K562 (cell line): ENCODE results near the gene EXOC4. TPM values are rescaled to one million over a fixed set of nuclear protein-coding genes. Genes with fewer than 3 reads are reported as not detected.

Experiments used
- ATAC-seq: fragments of 200-7000 bp; cut with Tn5 transposase; 3 replicates; pipeline ENCODE4 v1.9.1; 2020; ENCODE audit warnings: moderate library complexity
- BruUV-seq: library from RNA; stranded (reverse); fragments of 400-500 nt; replicated peaks from 2 replicates; lab custom pipeline; 2021; lab: Mats Ljungman, UMichigan
- CTCF ChIA-PET: fragments of 300-600 bp; formaldehyde crosslinking; extraction: SDS; loops from one replicate; lab custom pipeline; 2021; ENCODE audit warnings: low intra/inter-chr PET ratio; lab: Yijun Ruan, JAX
- POLR2A ChIA-PET: fragments of 300-600, 350-650 bp; sonication (Branson Sonifier 250); formaldehyde crosslinking; extraction: SDS; loops from one replicate; lab custom pipeline; 2021; ENCODE audit warnings: antibody characterized with exemption, inconsistent platforms; lab: Yijun Ruan, JAX
- DNase-seq, 4 experiments: peaks; one replicate each; pipeline versions ENCODE4 v3.0.0 to v3.0.0-alpha.2; 2011 to 2018; ENCODE audit warnings: low spot score in 3 of 4, mixed read lengths in 3 of 4; ENCODE audit errors: extremely low read depth in 1 of 4
- FAIRE-seq: peaks from 2 replicates; lab custom pipeline; 2011; peaks lifted over from hg19 to GRCh38; lab: Jason Lieb, UNC
- H2AFZ ChIP-seq: 2 replicates; pipeline ENCODE4 v1.6.0; 2011; ENCODE audit warnings: low read depth, low read length, control low read depth, inconsistent platforms
- H3K27ac ChIP-seq: fragments of 200-600 bp; 3 replicates; pipeline ENCODE4 v1.8.0; 2011; ENCODE audit warnings: low read depth, mild to moderate bottlenecking, control low read depth, inconsistent platforms, low read length, moderate library complexity, mixed read lengths; ENCODE audit errors: extremely low read depth
- H3K27me3 ChIP-seq, 2 experiments: fragments of 300-600 bp in 1 of 2; 2 replicates in 1 of 2; 3 replicates in 1 of 2; pipeline versions ENCODE4 v1.6.0 to v1.8.0; 2011; ENCODE audit warnings: inconsistent platforms in 2 of 2, low read length in 2 of 2, mild to moderate bottlenecking in 1 of 2, mixed read lengths in 1 of 2, moderate library complexity in 1 of 2; ENCODE audit not compliant: control insufficient read depth in 2 of 2, insufficient read depth in 2 of 2
- H3K36me3 ChIP-seq: fragments of 300-600 bp; 3 replicates; pipeline ENCODE4 v1.8.0; 2011; ENCODE audit warnings: mild to moderate bottlenecking, low read length, inconsistent platforms; ENCODE audit not compliant: control insufficient read depth, insufficient read depth
- H3K4me1 ChIP-seq, 2 experiments: fragments of 200-600 bp in 1 of 2; replicated peaks in 1 of 2; 2 replicates in 1 of 2; 3 replicates in 1 of 2; pipeline versions ENCODE4 v1.5.1 to v1.8.0; 2011; ENCODE audit warnings: inconsistent platforms in 2 of 2, low read length in 2 of 2, mild to moderate bottlenecking in 1 of 2, mixed read lengths in 1 of 2, moderate library complexity in 1 of 2; ENCODE audit not compliant: control insufficient read depth in 2 of 2, insufficient read depth in 2 of 2
- H3K4me2 ChIP-seq: 2 replicates; pipeline ENCODE4 v1.6.1; 2011; ENCODE audit warnings: low read length, control low read depth, inconsistent platforms, mixed read lengths; ENCODE audit not compliant: insufficient read depth
- H3K4me3 ChIP-seq: fragments of 200-600 bp; sonication (generic), shearing (Covaris generic); 2 replicates; pipeline ENCODE4 v1.5.1; 2016; ENCODE audit warnings: control low read depth, inconsistent platforms
- H3K79me2 ChIP-seq: fragments of 200-600 bp; 3 replicates; pipeline ENCODE4 v1.8.0; 2011; ENCODE audit warnings: low read length, inconsistent platforms; ENCODE audit not compliant: control insufficient read depth, insufficient read depth
- H3K9ac ChIP-seq, 2 experiments: 2 replicates each; pipeline versions ENCODE4 v1.6.0 to v1.6.1; 2011; ENCODE audit warnings: low read depth in 2 of 2, low read length in 2 of 2, control low read depth in 1 of 2, inconsistent platforms in 1 of 2, mild to moderate bottlenecking in 1 of 2, mixed read lengths in 1 of 2; ENCODE audit not compliant: insufficient read depth in 1 of 2
- H3K9me1 ChIP-seq: one replicate; pipeline ENCODE4 v1.6.0; 2011; ENCODE audit warnings: inconsistent platforms, mild to moderate bottlenecking, low read length, moderate library complexity; ENCODE audit not compliant: control insufficient read depth, insufficient read depth
- H3K9me3 ChIP-seq: replicated peaks from 2 replicates; pipeline ENCODE4 v1.5.1; 2011; ENCODE audit warnings: low read depth, low read length, inconsistent platforms; ENCODE audit not compliant: control insufficient read depth, insufficient read depth
- H4K20me1 ChIP-seq: replicated peaks from 2 replicates; pipeline ENCODE4 v1.6.1; 2011; ENCODE audit warnings: low read length, inconsistent platforms, mixed read lengths; ENCODE audit not compliant: control insufficient read depth, insufficient read depth
- COPS2 ChIP-seq: fragments of 450-650 bp; conservative IDR thresholded peaks from 2 replicates; pipeline ENCODE4 v1.6.1; 2016; ENCODE audit warnings: mild to moderate bottlenecking, moderate library complexity
- E2F4 ChIP-seq: sonication (generic); formaldehyde crosslinking; IDR thresholded peaks from 2 replicates; pipeline ENCODE4 v1.8.0; 2022; ENCODE audit warnings: mild to moderate bottlenecking, low read depth, missing genetic modification reagents
- EP300 ChIP-seq: IDR thresholded peaks from 2 replicates; pipeline ENCODE4 v1.6.1; 2012; ENCODE audit warnings: low read length, improper control_type of control experiment
- HMBOX1 ChIP-seq: sonication (generic); IDR thresholded peaks from 2 replicates; pipeline ENCODE4 v1.6.1; 2016
- HOXB6 ChIP-seq: fragments of 250-450 bp; sonication (Bioruptor Pico); IDR thresholded peaks from 2 replicates; pipeline ENCODE4 v1.5.1; 2022; ENCODE audit warnings: mild to moderate bottlenecking, borderline replicate concordance
- JUNB ChIP-seq: fragments of 450-650 bp; formaldehyde crosslinking; conservative IDR thresholded peaks from 2 replicates; pipeline ENCODE4 v1.4.0; 2020; ENCODE audit warnings: mild to moderate bottlenecking
- LARP7 ChIP-seq: fragments of 450-650 bp; IDR thresholded peaks from 2 replicates; pipeline ENCODE4 v1.6.1; 2016
- NFRKB ChIP-seq: fragments of 450-650 bp; IDR thresholded peaks from 2 replicates; pipeline ENCODE4 v1.6.1; 2016; ENCODE audit warnings: low read depth
- NONO ChIP-seq, 2 experiments: fragments of 200-400 bp in 1 of 2; fragments of 450-650 bp in 1 of 2; formaldehyde crosslinking in 1 of 2; IDR thresholded peaks; 2 replicates each; pipeline ENCODE4 v1.6.1; 2017; ENCODE audit warnings: low read depth in 2 of 2, mild to moderate bottlenecking in 2 of 2, moderate library complexity in 2 of 2, low read length in 1 of 2
- RBM25 ChIP-seq: fragments of 200-400 bp; formaldehyde crosslinking; IDR thresholded peaks from 2 replicates; pipeline ENCODE4 v1.6.1; 2018; ENCODE audit warnings: low read length, low read depth, moderate library complexity; ENCODE audit not compliant: severe bottlenecking
- THAP7 ChIP-seq: fragments of 250-450 bp; sonication (Bioruptor Pico); IDR thresholded peaks from 2 replicates; pipeline ENCODE4 v1.5.0; 2021
- ZC3H8 ChIP-seq: fragments of 450-650 bp; IDR thresholded peaks from 2 replicates; pipeline ENCODE4 v1.6.1; 2017
- ZNF134 ChIP-seq: fragments of 250-450 bp; sonication (Bioruptor Pico); conservative IDR thresholded peaks from 2 replicates; pipeline ENCODE4 v1.4.0; 2020
- ZNF23 ChIP-seq: fragments of 250-450 bp; sonication (Bioruptor Pico); IDR thresholded peaks from 2 replicates; pipeline ENCODE4 v1.4.0; 2020; ENCODE audit warnings: mild to moderate bottlenecking
- ZNF253 ChIP-seq: fragments of 250-450 bp; sonication (Bioruptor Pico); conservative IDR thresholded peaks from 2 replicates; pipeline ENCODE4 v1.6.1; 2021; ENCODE audit warnings: mild to moderate bottlenecking
- ZNF507 ChIP-seq: conservative IDR thresholded peaks from 2 replicates; pipeline ENCODE4 v1.6.1; 2017; ENCODE audit warnings: missing genetic modification characterization, missing compliant biosample characterization
- ZNF561 ChIP-seq: fragments of 450-650 bp; formaldehyde crosslinking; conservative IDR thresholded peaks from 2 replicates; pipeline ENCODE4 v1.4.0; 2020; ENCODE audit warnings: mild to moderate bottlenecking, moderate library complexity
- WGBS: fragments of 100-300 bp; shearing (Covaris generic); methylation state at CpG from one replicate; pipeline ENCODE4 v1.1.6; 2016; ENCODE audit warnings: low coverage, mixed read lengths; ENCODE audit not compliant: insufficient coverage; ENCODE audit errors: missing lambda C conversion rate; 5-methylcytosine and 5-hydroxymethylcytosine counted together
- in situ Hi-C: fragments of 300-500 bp; cut with MboI; formaldehyde crosslinking; loops from 4 replicates; pipeline ENCODE4 v1.15.0; 2018; ENCODE audit warnings: inconsistent platforms, mixed read lengths
- intact Hi-C: fragments of 100-400 bp; cut with micrococcal nuclease; formaldehyde crosslinking; loops from 2 replicates; pipeline ENCODE4 v1.14.2; 2022
- polyA plus RNA-seq, 8 experiments: library from polyadenylated mRNA; depleted of rRNA in 4 of 8; stranded (reverse) in 5 of 8; unstranded in 3 of 8; fragments of >200 nt; fragmentation: Nextera tagmentation in 2 of 8; fragmentation: Illumina TruSeq in 1 of 8; extraction: Ambion mirVana in 2 of 8; extraction: Trizol in 1 of 8; gene quantifications; 2 replicates each; pipeline versions ENCODE4 v1.2.1 to v1.2.3, GENCODE V29; 2011 to 2014; ENCODE audit warnings: inconsistent platforms in 1 of 8, missing spikeins in 1 of 8
- total RNA-seq, 7 experiments: library from RNA; depleted of rRNA in 6 of 7; stranded (reverse); fragments of >200 nt in 6 of 7; fragmentation: Illumina TruSeq in 2 of 7; extraction: Trizol in 2 of 7; gene quantifications; 2 replicates each; pipeline versions ENCODE4 v1.2.1 to v1.2.3, GENCODE V29; 2011 to 2021; ENCODE audit warnings: low replicate concordance in 1 of 7

Gene EXOC4
- total and polyA plus RNA-seq, 9 of the 15 experiments (the other 6 are each of a cell fraction or from before 2014, with no cell fraction given), result 18.5 to 73.1 (median 46.6) TPM

GRCh38 chr7:133352430-133352829 is 99.6 kb downstream of the EXOC4 start:
- Histone ChIP-seq H3K4me1 (peaks cover 0 to 15% of the 10 kb centered on the region in 2 experiments; a peak in 3 of 5 replicates), H3K79me2 (peaks cover 9% of the 10 kb centered on the region; the same call in 1 of the 3 replicates), H3K9me1 (no peaks in the 10 kb centered on the region), H2AFZ (no peak overlapping the region), H3K4me2 (no peak overlapping the region), H3K27ac (no peak overlapping the region), H3K4me3 (no peak overlapping the region), H3K36me3 (0 out of 3 replicates have a peak, but pooled peaks cover 3% of the 10 kb centered on the region), H3K27me3 (no peaks in the 10 kb centered on the region), H3K9me3 (0 out of 2 replicates have a peak, but pooled peaks cover 2% of the 10 kb centered on the region), H3K9ac (no peak overlapping the region), H4K20me1 (no peaks in the 10 kb centered on the region)
- intact Hi-C loops (no loop called here), in situ Hi-C loops (no loop called here)
- ChIA-PET POLR2A (no interaction called here), CTCF (no interaction called here)
- DNase-seq (no peak), ATAC-seq (no peak), FAIRE-seq (no peak)
- 49% methylated on average over 2 of the region's 2 CpGs for WGBS
- no TSS peak for BruUV-seq
- TF ChIP-seq NFRKB (no peak), ZNF507 (tag) (peak; percentile 98), ZC3H8 (no peak), JUNB (CRISPR knock-in tag) (no peak), ZNF23 (CRISPR knock-in tag) (no peak), ZNF253 (CRISPR knock-in tag) (no peak), THAP7 (CRISPR knock-in tag) (no peak), RBM25 (peak; percentile 12), COPS2 (no peak), EP300 (no peak), E2F4 (CRISPR knock-in tag) (no peak), ZNF134 (no peak), NONO (IDR thresholded peaks at IDR 0.05; ENCODE audit: low read depth in 2 of 2, low read length in 1 of 2) (no peak), HMBOX1 (no peak), LARP7 (no peak), HOXB6 (CRISPR knock-in tag) (no peak), ZNF561 (CRISPR knock-in tag) (no peak)
